Measurements from ENCODE around the gene CSAD. TPM values are rescaled to one million over a fixed set of nuclear protein-coding genes. Genes with fewer than 3 reads are reported as not detected.

Gene CSAD
- polyA plus RNA-seq, 1 of the 3 experiments (the other 2 are of a cell fraction) = 32.2 TPM

- Histone ChIP-seq H3K9me3 (no peaks in the 10 kb centered on the region), H3K9me2 (no peaks in the 10 kb centered on the region), H3F3A (replicated peaks; ENCODE audit: insufficient read depth) (peaks cover 6% of the 10 kb centered on the region), H3K27me3 (ENCODE audit: insufficient read depth) (no peaks in the 10 kb centered on the region), H3K4me3 (ENCODE audit: low read depth in 2 of 2, low read length in 1 of 2) (no peak overlapping the region), H4K20me1 (ENCODE audit: insufficient read depth) (no peaks in the 10 kb centered on the region), H3K79me2 (ENCODE audit: insufficient read depth) (no peaks in the 10 kb centered on the region), H3K27ac (ENCODE audit: low read depth in 2 of 2, low read length in 1 of 2) (no peak overlapping the region), H3K4me1 (ENCODE audit: control insufficient read depth in 1 of 2, insufficient read depth in 2 of 2, low read depth in 1 of 2, low read length in 1 of 2) (peaks cover 0 to 2% of the 10 kb centered on the region in 2 experiments; a peak in 1 of 4 replicates), H3K4me2 (no peak overlapping the region), H3K36me3 (replicated peaks in 1 of 2; ENCODE audit: control insufficient read depth in 1 of 2, insufficient read depth in 2 of 2, low read length in 1 of 2) (no peaks in the 10 kb centered on the region), H3K9ac (no peak overlapping the region), H2AFZ (ENCODE audit: low read depth) (no peak overlapping the region)
- ChIA-PET CTCF (interaction anchor here (0.9 to 12.3 kb wide), 24 partner anchors 7 to 161 kb away, joined by 3 to 272 read pairs (median 10); partner anchors contain the start of genes AAAS, CSAD, ESPL1 and MYG1), POLR2A (interaction anchor here (0.9 to 2.8 kb wide), 3 partner anchors 20 to 33 kb away, joined by 3 to 12 read pairs (median 4); partner anchors contain the start of genes CSAD and ZNF740)
- WGBS (ENCODE audit: low lambda C conversion rate) = 90% methylated on average over 2 of the region's 2 CpGs
- TF ChIP-seq EP300 (IDR thresholded peaks at IDR 0.05; ENCODE audit: borderline replicate concordance in 1 of 2, low read depth in 1 of 2, low read length in 1 of 2) (no peak), JUND (IDR thresholded peaks at IDR 0.05) (no peak), SMC3 (IDR thresholded peaks at IDR 0.05; ENCODE audit: low read depth, low read length) (no peak), MXI1 (IDR thresholded peaks at IDR 0.05; ENCODE audit: low read depth, low read length) (no peak), CHD2 (IDR thresholded peaks at IDR 0.05; ENCODE audit: low read length, partially characterized antibody) (no peak), RAD21 (IDR thresholded peaks at IDR 0.05; ENCODE audit: low read length) (no peak), TCF12 (IDR thresholded peaks at IDR 0.05) (no peak), CTCF (IDR thresholded peaks at IDR 0.05) (no peak), ELF1 (IDR thresholded peaks at IDR 0.05) (no peak), FOXJ3 (CRISPR knock-in tag; IDR thresholded peaks at IDR 0.05) (no peak), FOXM1 (IDR thresholded peaks at IDR 0.05; ENCODE audit: low read depth) (no peak), TEAD4 (IDR thresholded peaks at IDR 0.05; ENCODE audit: borderline replicate concordance, insufficient read depth) (no peak), RXRA (IDR thresholded peaks at IDR 0.05; ENCODE audit: borderline replicate concordance, low read depth) (no peak), TAF1 (IDR thresholded peaks at IDR 0.05; ENCODE audit: borderline replicate concordance, low read depth, low read length) (no peak)
- TF ChIP-seq, protein P1, sequence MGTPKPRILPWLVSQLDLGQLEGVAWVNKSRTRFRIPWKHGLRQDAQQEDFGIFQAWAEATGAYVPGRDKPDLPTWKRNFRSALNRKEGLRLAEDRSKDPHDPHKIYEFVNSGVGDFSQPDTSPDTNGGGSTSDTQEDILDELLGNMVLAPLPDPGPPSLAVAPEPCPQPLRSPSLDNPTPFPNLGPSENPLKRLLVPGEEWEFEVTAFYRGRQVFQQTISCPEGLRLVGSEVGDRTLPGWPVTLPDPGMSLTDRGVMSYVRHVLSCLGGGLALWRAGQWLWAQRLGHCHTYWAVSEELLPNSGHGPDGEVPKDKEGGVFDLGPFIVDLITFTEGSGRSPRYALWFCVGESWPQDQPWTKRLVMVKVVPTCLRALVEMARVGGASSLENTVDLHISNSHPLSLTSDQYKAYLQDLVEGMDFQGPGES (IDR thresholded peaks at IDR 0.05; ENCODE audit: low read depth, low read length) = no peak
- TF ChIP-seq, protein P2, sequence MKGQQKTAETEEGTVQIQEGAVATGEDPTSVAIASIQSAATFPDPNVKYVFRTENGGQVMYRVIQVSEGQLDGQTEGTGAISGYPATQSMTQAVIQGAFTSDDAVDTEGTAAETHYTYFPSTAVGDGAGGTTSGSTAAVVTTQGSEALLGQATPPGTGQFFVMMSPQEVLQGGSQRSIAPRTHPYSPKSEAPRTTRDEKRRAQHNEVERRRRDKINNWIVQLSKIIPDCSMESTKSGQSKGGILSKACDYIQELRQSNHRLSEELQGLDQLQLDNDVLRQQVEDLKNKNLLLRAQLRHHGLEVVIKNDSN (IDR thresholded peaks at IDR 0.05; ENCODE audit: borderline replicate concordance, low read depth) = no peak
- TF ChIP-seq, protein P3, sequence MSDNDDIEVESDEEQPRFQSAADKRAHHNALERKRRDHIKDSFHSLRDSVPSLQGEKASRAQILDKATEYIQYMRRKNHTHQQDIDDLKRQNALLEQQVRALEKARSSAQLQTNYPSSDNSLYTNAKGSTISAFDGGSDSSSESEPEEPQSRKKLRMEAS (IDR thresholded peaks at IDR 0.05; ENCODE audit: low read depth) = no peak
- TF ChIP-seq, protein P4, sequence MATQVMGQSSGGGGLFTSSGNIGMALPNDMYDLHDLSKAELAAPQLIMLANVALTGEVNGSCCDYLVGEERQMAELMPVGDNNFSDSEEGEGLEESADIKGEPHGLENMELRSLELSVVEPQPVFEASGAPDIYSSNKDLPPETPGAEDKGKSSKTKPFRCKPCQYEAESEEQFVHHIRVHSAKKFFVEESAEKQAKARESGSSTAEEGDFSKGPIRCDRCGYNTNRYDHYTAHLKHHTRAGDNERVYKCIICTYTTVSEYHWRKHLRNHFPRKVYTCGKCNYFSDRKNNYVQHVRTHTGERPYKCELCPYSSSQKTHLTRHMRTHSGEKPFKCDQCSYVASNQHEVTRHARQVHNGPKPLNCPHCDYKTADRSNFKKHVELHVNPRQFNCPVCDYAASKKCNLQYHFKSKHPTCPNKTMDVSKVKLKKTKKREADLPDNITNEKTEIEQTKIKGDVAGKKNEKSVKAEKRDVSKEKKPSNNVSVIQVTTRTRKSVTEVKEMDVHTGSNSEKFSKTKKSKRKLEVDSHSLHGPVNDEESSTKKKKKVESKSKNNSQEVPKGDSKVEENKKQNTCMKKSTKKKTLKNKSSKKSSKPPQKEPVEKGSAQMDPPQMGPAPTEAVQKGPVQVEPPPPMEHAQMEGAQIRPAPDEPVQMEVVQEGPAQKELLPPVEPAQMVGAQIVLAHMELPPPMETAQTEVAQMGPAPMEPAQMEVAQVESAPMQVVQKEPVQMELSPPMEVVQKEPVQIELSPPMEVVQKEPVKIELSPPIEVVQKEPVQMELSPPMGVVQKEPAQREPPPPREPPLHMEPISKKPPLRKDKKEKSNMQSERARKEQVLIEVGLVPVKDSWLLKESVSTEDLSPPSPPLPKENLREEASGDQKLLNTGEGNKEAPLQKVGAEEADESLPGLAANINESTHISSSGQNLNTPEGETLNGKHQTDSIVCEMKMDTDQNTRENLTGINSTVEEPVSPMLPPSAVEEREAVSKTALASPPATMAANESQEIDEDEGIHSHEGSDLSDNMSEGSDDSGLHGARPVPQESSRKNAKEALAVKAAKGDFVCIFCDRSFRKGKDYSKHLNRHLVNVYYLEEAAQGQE (IDR thresholded peaks at IDR 0.05; ENCODE audit: low read depth, low read length) = no peak
- TF ChIP-seq, protein P5, sequence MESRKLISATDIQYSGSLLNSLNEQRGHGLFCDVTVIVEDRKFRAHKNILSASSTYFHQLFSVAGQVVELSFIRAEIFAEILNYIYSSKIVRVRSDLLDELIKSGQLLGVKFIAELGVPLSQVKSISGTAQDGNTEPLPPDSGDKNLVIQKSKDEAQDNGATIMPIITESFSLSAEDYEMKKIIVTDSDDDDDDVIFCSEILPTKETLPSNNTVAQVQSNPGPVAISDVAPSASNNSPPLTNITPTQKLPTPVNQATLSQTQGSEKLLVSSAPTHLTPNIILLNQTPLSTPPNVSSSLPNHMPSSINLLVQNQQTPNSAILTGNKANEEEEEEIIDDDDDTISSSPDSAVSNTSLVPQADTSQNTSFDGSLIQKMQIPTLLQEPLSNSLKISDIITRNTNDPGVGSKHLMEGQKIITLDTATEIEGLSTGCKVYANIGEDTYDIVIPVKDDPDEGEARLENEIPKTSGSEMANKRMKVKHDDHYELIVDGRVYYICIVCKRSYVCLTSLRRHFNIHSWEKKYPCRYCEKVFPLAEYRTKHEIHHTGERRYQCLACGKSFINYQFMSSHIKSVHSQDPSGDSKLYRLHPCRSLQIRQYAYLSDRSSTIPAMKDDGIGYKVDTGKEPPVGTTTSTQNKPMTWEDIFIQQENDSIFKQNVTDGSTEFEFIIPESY (IDR thresholded peaks at IDR 0.05; ENCODE audit: borderline replicate concordance, low read depth) = no peak
- TF ChIP-seq, protein P6, sequence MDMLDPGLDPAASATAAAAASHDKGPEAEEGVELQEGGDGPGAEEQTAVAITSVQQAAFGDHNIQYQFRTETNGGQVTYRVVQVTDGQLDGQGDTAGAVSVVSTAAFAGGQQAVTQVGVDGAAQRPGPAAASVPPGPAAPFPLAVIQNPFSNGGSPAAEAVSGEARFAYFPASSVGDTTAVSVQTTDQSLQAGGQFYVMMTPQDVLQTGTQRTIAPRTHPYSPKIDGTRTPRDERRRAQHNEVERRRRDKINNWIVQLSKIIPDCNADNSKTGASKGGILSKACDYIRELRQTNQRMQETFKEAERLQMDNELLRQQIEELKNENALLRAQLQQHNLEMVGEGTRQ (IDR thresholded peaks at IDR 0.05; ENCODE audit: borderline replicate concordance, low read depth, low read length) = no peak
- no peak for DNase-seq
Observed at GRCh38 chr12:53160673-53161072, 20.1 kb downstream of the CSAD start.
